ENCODE data around the gene VSIG1.

GRCh38 chrX:108117988-108118387 lies 73.1 kb downstream of the VSIG1 start:
- no peak for TF ChIP-seq POLR2A (IDR thresholded peaks at IDR 0.05; ENCODE audit: low read depth, low read length)
- no peak for TF ChIP-seq SPI1 (IDR thresholded peaks at IDR 0.05; ENCODE audit: low read depth, low read length)

All from GM12891 (cell line).